Panc1 (cell line): ENCODE results near the gene ZFC3H1. TPM values are rescaled to one million over a fixed set of nuclear protein-coding genes. Genes with fewer than 3 reads are reported as not detected.

ENCODE experiments used
- ATAC-seq: fragments of 200-7000 bp; cut with Tn5 transposase; 2 replicates; pipeline ENCODE4 v1.9.1; 2020; ENCODE audit warnings: mild to moderate bottlenecking, moderate library complexity
- BruUV-seq: library from RNA; stranded (reverse); fragments of 400-500 nt; replicated peaks from 2 replicates; lab custom pipeline; 2021; lab: Mats Ljungman, UMichigan
- CTCF ChIA-PET: fragments of 300-600 bp; sonication (Branson Sonifier 250); formaldehyde crosslinking; loops from one replicate; lab custom pipeline; 2022; ENCODE audit warnings: antibody characterized with exemption; lab: Charles Lee
- POLR2A ChIA-PET: fragments of 300-600 bp; sonication (Branson Sonifier 250); formaldehyde crosslinking; loops from one replicate; lab custom pipeline; 2022; ENCODE audit warnings: antibody characterized with exemption; lab: Charles Lee
- DNase-seq: peaks from one replicate; pipeline ENCODE4 v3.0.0-alpha.2; 2010; ENCODE audit warnings: low read depth, low spot score
- H3K27ac ChIP-seq: 2 replicates; pipeline ENCODE4 v1.5.1; 2011; ENCODE audit warnings: mild to moderate bottlenecking, low read length, inconsistent platforms
- H3K27me3 ChIP-seq: fragments of 200-500 bp; sonication (Bioruptor generic); 2 replicates; pipeline ENCODE4 v1.6.0; 2014; ENCODE audit warnings: low read length, inconsistent platforms; ENCODE audit not compliant: control insufficient read depth, insufficient read depth
- H3K36me3 ChIP-seq: fragments of 200-500 bp; sonication (Bioruptor generic); 2 replicates; pipeline ENCODE4 v1.5.1; 2014; ENCODE audit warnings: inconsistent platforms, mild to moderate bottlenecking, low read length, moderate library complexity; ENCODE audit not compliant: control insufficient read depth, insufficient read depth
- H3K4me1 ChIP-seq: 2 replicates; pipeline ENCODE4 v1.5.1; 2011; ENCODE audit warnings: inconsistent platforms, mild to moderate bottlenecking, low read length, moderate library complexity; ENCODE audit not compliant: control insufficient read depth, insufficient read depth
- H3K4me3 ChIP-seq, 2 experiments: 2 replicates each; pipeline ENCODE4 v1.5.1; 2011 to 2012; ENCODE audit warnings: low read depth in 2 of 2, low read length in 2 of 2, mild to moderate bottlenecking in 2 of 2, inconsistent platforms in 1 of 2, moderate library complexity in 1 of 2
- H3K9me3 ChIP-seq: fragments of 200-500 bp; sonication (Bioruptor generic); 2 replicates; pipeline ENCODE4 v1.5.1; 2014; ENCODE audit warnings: low read depth, mild to moderate bottlenecking, inconsistent platforms, low read length, moderate library complexity; ENCODE audit not compliant: control insufficient read depth, insufficient read depth
- POLR2AphosphoS5 ChIP-seq: IDR thresholded peaks from 2 replicates; pipeline ENCODE4 v1.6.1; 2012; ENCODE audit warnings: mild to moderate bottlenecking, low read depth, low read length, moderate library complexity
- REST ChIP-seq, 2 experiments: IDR thresholded peaks; 2 replicates each; pipeline ENCODE4 v1.6.1; 2011 to 2012; ENCODE audit warnings: low read depth in 2 of 2, control low read depth in 1 of 2, low read length in 1 of 2, mild to moderate bottlenecking in 1 of 2, moderate library complexity in 1 of 2; ENCODE audit not compliant: insufficient read depth in 1 of 2
- SIN3A ChIP-seq: IDR thresholded peaks from 2 replicates; pipeline ENCODE4 v1.6.1; 2012; ENCODE audit warnings: low read depth, mild to moderate bottlenecking, low read length, moderate library complexity, borderline replicate concordance; ENCODE audit not compliant: insufficient read depth
- TCF7L2 ChIP-seq: IDR thresholded peaks from 2 replicates; pipeline ENCODE4 v1.6.1; 2011; ENCODE audit warnings: mild to moderate bottlenecking, low read depth, low read length, inconsistent platforms
- in situ Hi-C: cut with HindIII; loops from 2 replicates; pipeline ENCODE4 v1.10.0; 2016; ENCODE audit warnings: low sequenced_read_pairs, low pct_unique_long_range_greater_than_20kb
- intact Hi-C: fragments of 100-400 bp; cut with micrococcal nuclease; formaldehyde crosslinking; loops from one replicate; pipeline ENCODE4 v1.10.0; 2022; ENCODE audit not compliant: unreplicated experiment
- total RNA-seq: library from RNA; stranded (reverse); gene quantifications from one replicate; pipeline ENCODE4 v1.2.1, GENCODE V29; 2021; ENCODE audit not compliant: unreplicated experiment
- TF ChIP-seq, protein P1 (sequence below): fragments of 450-650 bp; IDR thresholded peaks from 2 replicates; pipeline ENCODE4 v1.5.1; 2017; ENCODE audit warnings: mild to moderate bottlenecking

ZFC3H1 gene
- total RNA-seq, 1 experiment from 2014 or later, result 38.2 TPM

DNA sequence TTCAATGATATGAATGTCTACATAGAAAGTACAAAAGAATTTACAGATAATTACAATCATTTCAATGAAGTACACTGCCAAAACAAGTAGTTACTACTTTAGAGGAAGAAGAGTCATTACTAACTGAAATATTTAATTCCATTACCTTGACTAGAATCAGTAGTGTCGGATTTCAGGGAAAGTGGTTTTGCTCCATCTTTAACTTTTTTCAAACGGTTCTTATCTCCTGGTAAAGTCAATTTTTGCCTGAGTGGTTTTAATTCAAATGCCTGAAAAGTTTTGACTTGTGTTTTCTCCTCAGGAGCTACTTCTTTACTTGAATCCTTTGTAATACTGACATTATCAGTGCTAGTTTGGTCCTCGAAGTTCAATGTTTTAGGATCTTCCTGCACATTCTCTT, 6.9 kb downstream of the ZFC3H1 start:
- no peak for TF ChIP-seq TCF7L2
- TF ChIP-seq REST (IDR thresholded peaks at IDR 0.05; ENCODE audit: insufficient read depth in 1 of 2, low read depth in 2 of 2, low read length in 1 of 2), result no peak
- TF ChIP-seq, protein P1, sequence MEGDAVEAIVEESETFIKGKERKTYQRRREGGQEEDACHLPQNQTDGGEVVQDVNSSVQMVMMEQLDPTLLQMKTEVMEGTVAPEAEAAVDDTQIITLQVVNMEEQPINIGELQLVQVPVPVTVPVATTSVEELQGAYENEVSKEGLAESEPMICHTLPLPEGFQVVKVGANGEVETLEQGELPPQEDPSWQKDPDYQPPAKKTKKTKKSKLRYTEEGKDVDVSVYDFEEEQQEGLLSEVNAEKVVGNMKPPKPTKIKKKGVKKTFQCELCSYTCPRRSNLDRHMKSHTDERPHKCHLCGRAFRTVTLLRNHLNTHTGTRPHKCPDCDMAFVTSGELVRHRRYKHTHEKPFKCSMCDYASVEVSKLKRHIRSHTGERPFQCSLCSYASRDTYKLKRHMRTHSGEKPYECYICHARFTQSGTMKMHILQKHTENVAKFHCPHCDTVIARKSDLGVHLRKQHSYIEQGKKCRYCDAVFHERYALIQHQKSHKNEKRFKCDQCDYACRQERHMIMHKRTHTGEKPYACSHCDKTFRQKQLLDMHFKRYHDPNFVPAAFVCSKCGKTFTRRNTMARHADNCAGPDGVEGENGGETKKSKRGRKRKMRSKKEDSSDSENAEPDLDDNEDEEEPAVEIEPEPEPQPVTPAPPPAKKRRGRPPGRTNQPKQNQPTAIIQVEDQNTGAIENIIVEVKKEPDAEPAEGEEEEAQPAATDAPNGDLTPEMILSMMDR, result no peak
- TF ChIP-seq POLR2AphosphoS5, result no peak
- no peak for TF ChIP-seq SIN3A
- intact Hi-C loops (no loop called here), in situ Hi-C loops (no loop called here)
- Histone ChIP-seq H3K27me3 (no peaks in the 10 kb centered on the region), H3K4me1 (peaks cover 7% of the 10 kb centered on the region; the same call in 1 of the 2 replicates), H3K4me3 (no peak overlapping the region), H3K36me3 (peaks cover 39% of the 10 kb centered on the region), H3K27ac (no peak overlapping the region), H3K9me3 (peaks cover 6% of the 10 kb centered on the region)
- no TSS peak for BruUV-seq
- no peak for ATAC-seq
- DNase-seq, result no peak
- ChIA-PET CTCF (no interaction called here), POLR2A (no interaction called here)

DNA sequence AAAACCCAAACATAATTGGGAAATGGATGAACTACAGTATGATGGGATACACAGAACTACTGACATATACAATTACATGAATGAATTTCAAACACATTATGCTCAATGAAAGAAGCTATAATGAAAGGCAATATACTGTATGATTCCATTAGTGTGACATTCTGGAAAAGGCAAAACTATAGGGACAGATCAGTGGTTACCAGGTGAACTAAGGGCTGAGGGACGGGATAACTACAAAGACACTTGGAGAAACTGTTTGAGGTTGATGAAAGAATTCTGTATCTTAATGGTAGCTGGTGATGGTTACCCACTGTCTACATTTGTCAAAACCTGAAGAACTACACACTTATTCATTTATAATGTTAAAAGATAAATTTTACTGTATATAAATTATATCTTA, 7.7 kb downstream of the ZFC3H1 start:
- no TSS peak for BruUV-seq
- Histone ChIP-seq H3K4me1 (peaks cover 7% of the 10 kb centered on the region; the same call in 1 of the 2 replicates), H3K9me3 (peaks cover 6% of the 10 kb centered on the region), H3K27ac (no peak overlapping the region), H3K27me3 (no peaks in the 10 kb centered on the region), H3K4me3 (no peak overlapping the region), H3K36me3 (peaks cover 39% of the 10 kb centered on the region)
- DNase-seq (no peak), ATAC-seq (no peak)
- intact Hi-C loops, result no loop called here
- ChIA-PET POLR2A (no interaction called here), CTCF (no interaction called here)
- in situ Hi-C loops, result no loop called here
- TF ChIP-seq POLR2AphosphoS5 (no peak), TCF7L2 (no peak)

DNA sequence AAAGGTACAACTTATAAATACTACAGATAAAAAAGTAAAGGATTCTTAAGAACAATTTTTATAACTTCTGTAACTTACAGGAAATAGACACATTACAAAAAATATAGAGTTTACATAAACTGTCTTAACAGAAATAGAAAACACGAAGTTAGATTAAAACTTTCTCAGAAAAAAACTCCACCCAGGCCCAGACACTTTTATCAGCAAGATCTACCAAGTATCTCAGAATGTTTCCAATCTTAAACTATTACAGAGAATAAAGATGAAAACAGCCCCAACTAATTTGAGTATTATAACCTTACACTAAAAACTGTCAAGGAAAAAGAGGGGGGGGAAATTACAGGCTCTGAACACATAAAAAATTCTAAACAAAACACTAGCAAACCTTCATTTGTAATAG, 8.2 kb downstream of the ZFC3H1 start:
- CTCF ChIA-PET, result no interaction called here
- DNase-seq, result no peak
- peaks cover 39% of the 10 kb centered on the region for H3K36me3 ChIP-seq
- intact Hi-C loops (no loop called here), in situ Hi-C loops (no loop called here)
- peaks cover 3% of the 10 kb centered on the region; the same call in 1 of the 2 replicates for H3K4me1 ChIP-seq
- no peaks in the 10 kb centered on the region for H3K27me3 ChIP-seq
- no TSS peak for BruUV-seq
- no peak overlapping the region for H3K4me3 ChIP-seq
- H3K27ac ChIP-seq, result no peak overlapping the region
- POLR2A ChIA-PET, result no interaction called here
- H3K9me3 ChIP-seq, result peaks cover 6% of the 10 kb centered on the region
- TF ChIP-seq SIN3A (no peak), TCF7L2 (no peak), POLR2AphosphoS5 (no peak), REST (IDR thresholded peaks at IDR 0.05; ENCODE audit: insufficient read depth in 1 of 2, low read depth in 2 of 2, low read length in 1 of 2) (no peak)
- TF ChIP-seq, protein P1, result no peak
- no peak for ATAC-seq
